Tibial nerve (tissue), 4 donors: ENCODE results near the gene TPD52L2. TPM values are rescaled to one million over a fixed set of nuclear protein-coding genes. Genes with fewer than 3 reads are reported as not detected.
A peak's percentile ranks its signal among the peaks of the same experiment; 100 is the strongest.
"Not testable (repeated sequence)": the region's sequence is repeated elsewhere in the genome, so short reads cannot be mapped to it uniquely, and the experiment has no call there.

Experiments used
- DNase-seq, 2 donors: peaks; one replicate each; pipeline ENCODE4 v3.0.0-alpha.2; 2019; ENCODE audit warnings: low spot score in 2 of 2
- H3K27ac ChIP-seq, 4 donors: fragments of 200-600 bp; sonication (generic) in 3 of 4; one replicate each; pipeline ENCODE4 v1.5.1; 2017 to 2019; ENCODE audit warnings: mild to moderate bottlenecking in 1 of 4
- H3K27me3 ChIP-seq, 2 donors: fragments of 200-600 bp; sonication (generic) in 1 of 2; one replicate each; pipeline versions ENCODE4 v1.5.1 to v1.6.0; 2017 to 2019
- H3K36me3 ChIP-seq, 3 donors: fragments of 200-600 bp; sonication (generic); one replicate each; pipeline ENCODE4 v1.5.1; 2018 to 2019
- H3K4me1 ChIP-seq, 4 donors: fragments of 200-600 bp; sonication (generic) in 3 of 4; one replicate each; pipeline ENCODE4 v1.5.1; 2017 to 2019
- H3K4me3 ChIP-seq, 4 donors: fragments of 200-600 bp; sonication (generic) in 3 of 4; one replicate each; pipeline ENCODE4 v1.5.1; 2017 to 2019; ENCODE audit warnings: mild to moderate bottlenecking in 1 of 4, moderate library complexity in 1 of 4
- H3K9me3 ChIP-seq, 4 donors: fragments of 200-600 bp; sonication (generic) in 3 of 4; one replicate each; pipeline ENCODE4 v1.5.1; 2017 to 2019
- EP300 ChIP-seq, 2 donors: sonication (generic); formaldehyde crosslinking; IDR thresholded peaks; one replicate each; pipeline ENCODE4 v1.6.1; 2017; ENCODE audit warnings: antibody characterized with exemption in 2 of 2, mild to moderate bottlenecking in 1 of 2
- POLR2A ChIP-seq, 2 donors: fragments of 450-650 bp; IDR thresholded peaks; one replicate each; pipeline ENCODE4 v1.6.1; 2017; ENCODE audit warnings: antibody characterized with exemption in 2 of 2, mild to moderate bottlenecking in 2 of 2, moderate library complexity in 2 of 2
- WGBS, 2 donors: methylation state at CpG; one replicate each; pipeline ENCODE4 v1.1.5; 2018; 5-methylcytosine and 5-hydroxymethylcytosine counted together
- total RNA-seq, 4 donors: library from RNA; depleted of rRNA; stranded (reverse); fragments of >200 nt; gene quantifications; one replicate each; pipeline ENCODE4 v1.1.0, GENCODE V29; 2016
- TF ChIP-seq, protein P1 (sequence below), 5 experiments: fragments of 200-600 bp in 3 of 5; fragments of 450-650 bp in 2 of 5; sonication (generic) in 3 of 5; IDR thresholded peaks; one replicate each; pipeline ENCODE4 v1.5.1; 2016 to 2019; ENCODE audit warnings: antibody characterized with exemption in 5 of 5, mild to moderate bottlenecking in 3 of 5, moderate library complexity in 2 of 5

The TPD52L2 gene
- total RNA-seq, 4 donors from 2014 or later = 108 to 122 (median 115) TPM

DNA sequence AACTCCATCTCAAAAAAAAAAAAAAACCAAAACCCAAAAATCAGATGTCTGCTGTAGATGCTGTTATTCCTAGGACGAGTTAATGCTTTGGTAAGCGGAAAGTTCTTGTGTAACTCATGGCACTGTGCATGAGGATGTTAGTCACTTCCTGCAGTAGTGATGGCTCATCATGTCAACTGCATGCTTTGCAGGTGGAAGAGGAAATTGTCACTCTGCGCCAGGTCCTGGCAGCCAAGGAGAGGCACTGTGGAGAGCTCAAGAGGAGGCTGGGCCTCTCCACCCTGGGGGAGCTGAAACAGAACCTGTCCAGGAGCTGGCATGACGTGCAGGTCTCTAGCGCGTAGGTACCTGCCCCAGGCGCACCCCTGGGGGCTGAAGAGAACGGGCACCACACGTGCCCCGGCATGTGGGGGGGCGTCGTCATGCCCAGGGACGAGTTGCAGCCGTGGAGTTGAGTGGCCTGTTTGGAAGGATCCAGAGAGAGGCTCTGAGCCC is 8.5 kb downstream of the TPD52L2 start:
- Histone ChIP-seq H3K4me1 (peaks cover 0 to 16% (median 0%) of the 10 kb centered on the region in 4 donors), H3K27me3 (no peaks in the 10 kb centered on the region), H3K9me3 (no peaks in the 10 kb centered on the region), H3K27ac (peak overlapping the region in 3 of 4 donors; percentile 16 to 77 (median 74)), H3K36me3 (peaks cover 2 to 99% (median 43%) of the 10 kb centered on the region in 3 donors), H3K4me3 (no peak overlapping the region)
- 86 to 88% methylated on average over 14 of the region's 14 CpGs for WGBS, 2 donors
- peak in 1 of 2 donors; percentile 57 for DNase-seq
- TF ChIP-seq, protein P1, sequence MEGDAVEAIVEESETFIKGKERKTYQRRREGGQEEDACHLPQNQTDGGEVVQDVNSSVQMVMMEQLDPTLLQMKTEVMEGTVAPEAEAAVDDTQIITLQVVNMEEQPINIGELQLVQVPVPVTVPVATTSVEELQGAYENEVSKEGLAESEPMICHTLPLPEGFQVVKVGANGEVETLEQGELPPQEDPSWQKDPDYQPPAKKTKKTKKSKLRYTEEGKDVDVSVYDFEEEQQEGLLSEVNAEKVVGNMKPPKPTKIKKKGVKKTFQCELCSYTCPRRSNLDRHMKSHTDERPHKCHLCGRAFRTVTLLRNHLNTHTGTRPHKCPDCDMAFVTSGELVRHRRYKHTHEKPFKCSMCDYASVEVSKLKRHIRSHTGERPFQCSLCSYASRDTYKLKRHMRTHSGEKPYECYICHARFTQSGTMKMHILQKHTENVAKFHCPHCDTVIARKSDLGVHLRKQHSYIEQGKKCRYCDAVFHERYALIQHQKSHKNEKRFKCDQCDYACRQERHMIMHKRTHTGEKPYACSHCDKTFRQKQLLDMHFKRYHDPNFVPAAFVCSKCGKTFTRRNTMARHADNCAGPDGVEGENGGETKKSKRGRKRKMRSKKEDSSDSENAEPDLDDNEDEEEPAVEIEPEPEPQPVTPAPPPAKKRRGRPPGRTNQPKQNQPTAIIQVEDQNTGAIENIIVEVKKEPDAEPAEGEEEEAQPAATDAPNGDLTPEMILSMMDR (IDR thresholded peaks at IDR 0.05) = no peak
- TF ChIP-seq POLR2A (IDR thresholded peaks at IDR 0.05) (no peak), EP300 (IDR thresholded peaks at IDR 0.05) (peak; percentile 90 to 95)

DNA sequence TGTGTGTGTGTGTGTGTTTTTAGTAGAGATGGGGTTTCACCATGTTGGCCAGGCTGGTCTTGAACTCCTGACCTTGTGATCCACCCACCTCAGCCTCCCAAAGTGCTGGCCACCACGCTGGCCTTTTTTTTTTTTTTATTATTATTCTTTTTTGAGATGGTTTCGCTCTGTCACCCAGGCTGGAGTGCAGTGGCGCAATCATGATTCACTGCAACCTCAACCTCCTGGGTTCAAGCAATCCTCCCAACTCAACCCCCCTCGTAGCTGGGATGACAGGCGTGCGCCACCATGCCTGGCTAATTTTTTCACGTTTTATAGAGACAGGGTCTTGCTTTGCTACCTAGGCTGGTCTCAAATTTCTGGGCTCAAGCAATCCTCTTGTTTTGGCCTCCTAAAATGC is 9.2 kb downstream of the TPD52L2 start:
- H3K27me3 ChIP-seq, DNase-seq, H3K4me3 ChIP-seq, H3K9me3 ChIP-seq: not testable (repeated sequence)
- 87 to 93% methylated on average over 7 of the region's 7 CpGs for WGBS, 2 donors
- Histone ChIP-seq H3K36me3 (peaks cover 2 to 99% (median 35%) of the 10 kb centered on the region in 3 donors), H3K4me1 (peaks cover 0 to 12% (median 0%) of the 10 kb centered on the region in 4 donors), H3K27ac (peak overlapping the region in 2 of 4 donors; percentile 16 to 77)

DNA sequence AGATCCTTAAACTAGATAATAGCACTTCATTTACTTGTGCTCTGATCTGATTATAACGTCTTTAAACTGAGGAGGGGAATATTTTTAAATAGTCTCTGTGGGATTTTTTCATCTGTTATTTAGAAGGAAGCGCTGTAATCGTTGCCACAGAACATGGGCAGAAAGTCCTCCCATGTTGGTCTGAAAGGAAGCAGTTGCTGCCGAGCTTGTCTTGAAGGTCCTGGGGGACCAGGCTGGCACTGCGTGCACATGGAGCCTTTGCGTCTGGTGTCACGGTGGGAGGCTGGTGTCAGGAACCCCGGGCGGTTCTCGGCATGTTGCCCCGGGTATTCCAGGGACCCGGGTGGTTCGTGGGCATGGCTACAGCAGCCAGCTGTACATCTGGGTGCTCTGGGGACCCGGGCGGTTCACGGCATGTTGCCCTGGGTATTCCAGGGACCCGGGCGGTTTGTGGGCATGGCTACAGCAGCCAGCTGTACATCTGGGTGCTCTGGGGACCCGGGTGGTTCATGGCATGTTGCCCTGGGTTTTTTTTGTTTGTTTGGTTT is 11.5 kb downstream of the TPD52L2 start:
- peaks cover 0 to 12% (median 0%) of the 10 kb centered on the region in 4 donors for H3K4me1 ChIP-seq
- H3K27ac ChIP-seq = no peak overlapping the region
- no peak for DNase-seq
- no peaks in the 10 kb centered on the region for H3K27me3 ChIP-seq
- no peak overlapping the region for H3K4me3 ChIP-seq
- WGBS, 2 donors = 88 to 90% methylated on average over 19 of the region's 19 CpGs
- TF ChIP-seq EP300 (IDR thresholded peaks at IDR 0.05) (no peak), POLR2A (IDR thresholded peaks at IDR 0.05) (no peak)
- TF ChIP-seq, protein P1 (IDR thresholded peaks at IDR 0.05) = no peak
- H3K9me3 ChIP-seq = no peaks in the 10 kb centered on the region
- H3K36me3 ChIP-seq = peaks cover under 1 to 91% (median 28%) of the 10 kb centered on the region in 3 donors

DNA sequence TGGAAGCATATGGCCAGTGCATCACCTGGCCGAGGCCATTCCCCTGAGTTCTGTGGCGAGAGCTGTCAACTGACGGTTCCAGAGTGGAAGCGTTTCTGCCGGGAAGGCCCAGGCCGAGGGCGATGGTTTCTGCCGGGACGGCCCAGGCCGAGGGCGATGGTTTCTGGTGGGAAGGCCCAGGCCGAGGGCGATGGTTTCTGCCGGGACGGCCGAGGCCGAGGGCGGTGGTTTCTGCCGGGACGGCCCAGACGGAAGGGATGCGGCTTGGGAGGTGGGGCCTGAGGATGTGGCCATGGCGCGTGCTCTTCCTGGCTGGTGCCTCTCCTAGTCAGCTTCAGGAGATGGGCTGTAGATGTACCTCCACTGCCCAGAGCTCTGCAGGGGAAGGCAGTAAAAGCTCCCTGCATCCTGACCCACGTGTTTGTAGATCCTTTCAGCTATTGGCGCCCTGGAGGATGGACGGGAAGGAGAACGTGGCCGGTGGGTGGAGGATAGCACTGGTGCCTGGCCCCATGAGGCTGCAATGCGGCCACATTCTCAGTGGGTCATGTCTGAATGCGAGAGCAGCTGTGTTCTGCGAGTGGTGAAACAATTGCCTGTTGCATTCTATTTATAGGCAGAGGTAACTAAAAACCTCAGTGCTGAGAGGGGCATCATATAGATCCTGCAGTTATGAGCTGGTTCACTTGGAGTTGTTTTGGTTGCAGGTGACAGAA is 12.8 kb downstream of the TPD52L2 start:
- H3K36me3 ChIP-seq = peaks cover 0 to 91% (median 29%) of the 10 kb centered on the region in 3 donors
- peaks cover 0 to 4% (median 0%) of the 10 kb centered on the region in 4 donors for H3K4me1 ChIP-seq
- 89 to 92% methylated on average over 32 of the region's 32 CpGs for WGBS, 2 donors
- no peaks in the 10 kb centered on the region for H3K27me3 ChIP-seq
- H3K9me3 ChIP-seq = no peaks in the 10 kb centered on the region
- DNase-seq = no peak
- no peak overlapping the region for H3K27ac ChIP-seq
- H3K4me3 ChIP-seq = no peak overlapping the region
- TF ChIP-seq POLR2A (IDR thresholded peaks at IDR 0.05) = no peak
- TF ChIP-seq EP300 (IDR thresholded peaks at IDR 0.05) = no peak
- TF ChIP-seq, protein P1 (IDR thresholded peaks at IDR 0.05) = no peak

DNA sequence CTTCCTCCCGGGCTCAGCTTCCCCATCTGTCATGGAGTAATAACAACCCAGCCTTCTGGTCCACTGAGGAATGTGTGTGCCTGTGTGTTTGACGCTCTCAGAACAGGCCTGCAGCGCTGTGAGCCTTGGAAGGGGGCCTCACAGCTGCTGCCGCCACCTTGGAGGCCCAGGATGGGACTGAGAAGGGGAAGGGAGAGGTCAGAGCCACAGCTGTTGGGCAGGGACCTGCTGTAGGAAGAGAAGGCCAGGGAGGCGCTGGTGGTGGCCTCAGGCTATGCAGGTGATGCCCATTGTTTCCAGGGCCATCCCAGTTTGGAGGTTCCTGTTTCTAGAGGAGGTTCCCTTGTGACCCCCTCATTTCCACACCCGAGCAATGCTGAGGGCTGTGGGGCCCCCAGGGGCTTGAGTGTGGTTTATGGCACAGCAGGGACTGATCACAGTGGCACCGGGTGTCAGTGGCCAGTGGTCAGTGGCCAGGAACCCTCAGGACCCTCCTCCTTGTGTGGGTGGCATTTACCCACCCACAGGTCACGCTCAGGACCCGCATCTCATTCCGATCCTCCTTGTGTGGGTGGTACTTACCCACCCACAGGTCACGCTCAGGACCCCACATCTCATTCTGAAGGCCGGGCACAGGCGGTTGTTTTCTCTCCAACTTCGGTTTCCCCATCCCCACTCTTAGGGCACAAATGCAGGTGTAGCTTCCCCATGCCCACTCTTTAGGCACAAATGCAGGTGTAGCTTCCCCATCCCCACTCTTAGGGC is 14.0 kb downstream of the TPD52L2 start:
- TF ChIP-seq, protein P1 (IDR thresholded peaks at IDR 0.05) = no peak
- TF ChIP-seq EP300 (IDR thresholded peaks at IDR 0.05) = no peak
- TF ChIP-seq POLR2A (IDR thresholded peaks at IDR 0.05) = no peak
- 78 to 80% methylated on average over 14 of the region's 14 CpGs for WGBS, 2 donors
- Histone ChIP-seq H3K27me3 (no peaks in the 10 kb centered on the region), H3K36me3 (peaks cover 0 to 92% (median 27%) of the 10 kb centered on the region in 3 donors), H3K4me3 (no peak overlapping the region), H3K4me1 (peaks cover 0 to 2% (median 0%) of the 10 kb centered on the region in 4 donors), H3K27ac (no peak overlapping the region), H3K9me3 (no peaks in the 10 kb centered on the region)
- no peak for DNase-seq

DNA sequence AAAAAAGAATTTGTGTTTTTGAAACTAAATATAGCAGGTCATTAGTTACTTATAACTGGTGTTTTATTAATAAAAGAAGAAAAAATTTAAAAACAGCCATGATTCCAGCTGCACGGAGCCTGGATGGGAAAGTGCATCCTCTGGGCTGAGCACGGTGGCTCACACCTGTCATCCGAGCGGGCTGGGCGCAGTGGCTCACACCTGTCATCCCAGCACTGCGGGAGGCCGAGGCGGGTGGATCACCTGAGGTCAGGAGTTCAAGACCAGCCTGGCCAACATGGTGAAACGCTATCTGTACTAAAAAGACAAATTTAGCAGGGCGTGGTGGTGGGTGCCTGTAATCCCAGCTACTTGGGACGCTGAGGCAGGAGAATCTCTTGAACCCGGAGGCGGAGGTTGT is 15.8 kb downstream of the TPD52L2 start:
- not testable (repeated sequence) for H3K4me3 ChIP-seq, DNase-seq, H3K4me1 ChIP-seq, H3K27me3 ChIP-seq, H3K27ac ChIP-seq, H3K9me3 ChIP-seq
- WGBS, 2 donors = 91 to 93% methylated on average over 13 of the region's 13 CpGs
- H3K36me3 ChIP-seq = peaks cover 0 to 92% (median 10%) of the 10 kb centered on the region in 3 donors
